Suprapubic skin (tissue), 4 donors: ENCODE measurements around the gene LSG1. TPM values are rescaled to one million over a fixed set of nuclear protein-coding genes. Genes with fewer than 3 reads are reported as not detected.
"Not testable (repeated sequence)": the region's sequence is repeated elsewhere in the genome, so short reads cannot be mapped to it uniquely, and the experiment has no call there.

ENCODE experiments used
- DNase-seq, 2 donors: peaks; one replicate each; pipeline ENCODE4 v3.0.0-alpha.2; 2019; ENCODE audit warnings: low spot score in 2 of 2
- H3K27ac ChIP-seq: fragments of 200-600 bp; sonication (generic); one replicate; pipeline ENCODE4 v1.5.1; 2019
- H3K27me3 ChIP-seq: fragments of 200-600 bp; sonication (generic); one replicate; pipeline ENCODE4 v1.5.1; 2019
- H3K36me3 ChIP-seq: fragments of 200-600 bp; sonication (generic); one replicate; pipeline ENCODE4 v1.5.1; 2019
- H3K4me1 ChIP-seq: fragments of 200-600 bp; sonication (generic); one replicate; pipeline ENCODE4 v1.5.1; 2019
- H3K4me3 ChIP-seq: fragments of 200-600 bp; sonication (generic); one replicate; pipeline ENCODE4 v1.5.1; 2019; ENCODE audit warnings: mild to moderate bottlenecking
- H3K9me3 ChIP-seq: fragments of 200-600 bp; sonication (generic); one replicate; pipeline ENCODE4 v1.5.1; 2019
- CTCF ChIP-seq, 2 donors: fragments of 200-600 bp in 1 of 2; fragments of 450-650 bp in 1 of 2; sonication (generic) in 1 of 2; IDR thresholded peaks; one replicate each; pipeline ENCODE4 v1.5.1; 2016 to 2019; ENCODE audit warnings: antibody characterized with exemption in 2 of 2, mild to moderate bottlenecking in 1 of 2, moderate library complexity in 1 of 2
- EP300 ChIP-seq: sonication (generic); formaldehyde crosslinking; IDR thresholded peaks from one replicate; pipeline ENCODE4 v1.6.1; 2017; ENCODE audit warnings: antibody characterized with exemption
- POLR2A ChIP-seq, 2 donors: fragments of 450-650 bp; IDR thresholded peaks; one replicate each; pipeline ENCODE4 v1.6.1; 2017; ENCODE audit warnings: antibody characterized with exemption in 2 of 2, mild to moderate bottlenecking in 2 of 2, moderate library complexity in 2 of 2
- POLR2AphosphoS5 ChIP-seq, 3 donors: sonication (generic); formaldehyde crosslinking; IDR thresholded peaks; one replicate each; pipeline ENCODE4 v1.6.1; 2017; ENCODE audit warnings: antibody characterized with exemption in 3 of 3
- WGBS: methylation state at CpG from one replicate; pipeline ENCODE4 v1.1.5; 2018; 5-methylcytosine and 5-hydroxymethylcytosine counted together
- total RNA-seq, 4 donors: library from RNA; depleted of rRNA; stranded (reverse); fragments of >200 nt; gene quantifications; one replicate each; pipeline ENCODE4 v1.1.0, GENCODE V29; 2016

Gene LSG1
- total RNA-seq, 4 donors from 2014 or later: 51.7 to 86.5 (median 56.6) TPM

- Histone ChIP-seq H3K4me1 (no peaks in the 10 kb centered on the region), H3K36me3 (peaks cover 8% of the 10 kb centered on the region), H3K9me3 (no peaks in the 10 kb centered on the region), H3K4me3 (no peak overlapping the region), H3K27ac (no peak overlapping the region), H3K27me3 (no peaks in the 10 kb centered on the region)
- 93% methylated on average over 13 of the region's 13 CpGs for WGBS
- TF ChIP-seq EP300 (no peak), POLR2A (IDR thresholded peaks at IDR 0.05) (no peak), CTCF (IDR thresholded peaks at IDR 0.05) (no peak), POLR2AphosphoS5 (IDR thresholded peaks at IDR 0.05) (no peak)
- no peak for DNase-seq
These were observed 62.4 kb downstream of the LSG1 start for GRCh38 chr3:194609601-194610000.

DNA sequence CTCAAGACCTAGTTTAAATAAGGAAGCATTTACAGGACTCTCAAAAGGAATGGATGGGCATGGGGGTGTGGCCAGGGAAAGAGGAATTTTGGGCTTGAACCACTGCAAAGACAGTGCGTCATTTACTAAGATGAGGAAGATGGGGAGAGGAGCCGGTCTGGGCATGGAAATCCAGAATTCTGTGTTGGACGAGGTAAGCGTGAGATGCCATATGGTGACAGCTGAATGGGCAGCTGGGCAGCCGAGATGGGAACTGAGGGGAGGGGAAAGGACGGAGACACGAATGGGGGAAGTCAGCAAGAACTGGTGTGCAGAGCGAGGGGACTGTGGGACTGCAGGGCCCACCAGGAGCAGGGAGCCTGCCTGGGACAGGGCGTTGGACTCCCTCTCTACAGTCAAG is 63.0 kb downstream of the LSG1 start:
- Histone ChIP-seq H3K27ac (no peak overlapping the region), H3K9me3 (no peaks in the 10 kb centered on the region), H3K4me3 (no peak overlapping the region), H3K27me3 (no peaks in the 10 kb centered on the region), H3K36me3 (peaks cover 13% of the 10 kb centered on the region), H3K4me1 (no peaks in the 10 kb centered on the region)
- WGBS: 89% methylated on average over 9 of the region's 9 CpGs
- DNase-seq: no peak
- TF ChIP-seq CTCF (IDR thresholded peaks at IDR 0.05) (no peak), POLR2A (IDR thresholded peaks at IDR 0.05) (no peak), EP300 (no peak), POLR2AphosphoS5 (IDR thresholded peaks at IDR 0.05) (no peak)

- WGBS: 90% methylated on average over 10 of the region's 10 CpGs
- Histone ChIP-seq H3K27ac (no peak overlapping the region), H3K36me3 (peaks cover 17% of the 10 kb centered on the region), H3K9me3 (no peaks in the 10 kb centered on the region), H3K4me3 (no peak overlapping the region), H3K4me1 (no peaks in the 10 kb centered on the region), H3K27me3 (no peaks in the 10 kb centered on the region)
- DNase-seq: no peak
- TF ChIP-seq POLR2AphosphoS5 (IDR thresholded peaks at IDR 0.05) (no peak), POLR2A (IDR thresholded peaks at IDR 0.05) (no peak), EP300 (no peak), CTCF (IDR thresholded peaks at IDR 0.05) (no peak)
These were observed 64.2 kb downstream of the LSG1 start for GRCh38 chr3:194607592-194608389.

- TF ChIP-seq POLR2A (IDR thresholded peaks at IDR 0.05) (no peak), EP300 (no peak), CTCF (IDR thresholded peaks at IDR 0.05) (no peak), POLR2AphosphoS5 (IDR thresholded peaks at IDR 0.05) (no peak)
These were observed 65.0 kb downstream of the LSG1 start for GRCh38 chr3:194606941-194607340.

DNA sequence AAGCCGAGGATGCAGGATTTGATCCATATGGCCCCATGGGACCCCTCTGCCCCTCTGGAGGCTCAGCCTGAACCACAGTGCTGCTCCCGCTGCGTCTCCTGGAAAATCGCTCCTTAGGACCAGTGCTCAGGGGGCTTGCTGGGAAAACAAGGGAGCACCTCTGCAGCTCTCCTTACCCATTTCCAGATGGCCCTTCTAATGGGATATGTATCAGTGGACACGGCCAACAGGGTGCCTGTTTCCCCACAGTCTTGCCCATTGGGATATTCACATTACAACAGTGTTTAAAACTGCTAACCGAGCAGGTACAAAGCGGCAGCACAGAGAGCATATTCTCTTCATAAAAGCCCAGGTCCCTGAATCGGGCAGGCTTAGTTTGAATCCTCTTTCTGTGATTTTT is 65.8 kb downstream of the LSG1 start:
- Histone ChIP-seq H3K9me3 (no peaks in the 10 kb centered on the region), H3K4me1 (no peaks in the 10 kb centered on the region), H3K36me3 (peaks cover 17% of the 10 kb centered on the region), H3K4me3 (no peak overlapping the region), H3K27me3 (no peaks in the 10 kb centered on the region), H3K27ac (no peak overlapping the region)
- 100% methylated on average over 7 of the region's 8 CpGs for WGBS
- TF ChIP-seq POLR2A (IDR thresholded peaks at IDR 0.05) (no peak), CTCF (IDR thresholded peaks at IDR 0.05) (no peak), EP300 (no peak), POLR2AphosphoS5 (IDR thresholded peaks at IDR 0.05) (no peak)
- no peak for DNase-seq

More at GRCh38 chr3:194606941-194607340, 65.0 kb downstream of the LSG1 start:
- DNase-seq: no peak
- no peaks in the 10 kb centered on the region for H3K27me3 ChIP-seq
- no peak overlapping the region for H3K27ac ChIP-seq
- peaks cover 17% of the 10 kb centered on the region for H3K36me3 ChIP-seq
- no peaks in the 10 kb centered on the region for H3K4me1 ChIP-seq
- 89% methylated on average over 3 of the region's 3 CpGs for WGBS
- no peaks in the 10 kb centered on the region for H3K9me3 ChIP-seq
- no peak overlapping the region for H3K4me3 ChIP-seq

- H3K4me1 ChIP-seq, H3K9me3 ChIP-seq, DNase-seq, H3K4me3 ChIP-seq, H3K27me3 ChIP-seq, H3K27ac ChIP-seq: not testable (repeated sequence)
- WGBS: 87% methylated on average over 7 of the region's 7 CpGs
- peaks cover 17% of the 10 kb centered on the region for H3K36me3 ChIP-seq
These were observed 66.7 kb downstream of the LSG1 start for GRCh38 chr3:194605314-194605713.
